Endothelial cell (in vitro differentiated cells): Measurements from ENCODE around the gene VSTM2L. TPM values are rescaled to one million over a fixed set of nuclear protein-coding genes. Genes with fewer than 3 reads are reported as not detected.

Experiments used
- DNase-seq: peaks from one replicate; pipeline ENCODE4 v3.0.0; 2021; ENCODE audit warnings: low spot score
- H3K27ac Mint-ChIP-seq: one replicate; pipeline ENCODE4 v1.8.0; 2021; ENCODE audit warnings: mixed read lengths, inconsistent platforms; ENCODE audit not compliant: unreplicated experiment
- H3K27me3 Mint-ChIP-seq: one replicate; pipeline ENCODE4 v1.8.0; 2021; ENCODE audit warnings: mild to moderate bottlenecking, moderate library complexity, mixed read lengths, inconsistent platforms; ENCODE audit not compliant: unreplicated experiment
- H3K36me3 Mint-ChIP-seq: one replicate; pipeline ENCODE4 v1.8.0; 2021; ENCODE audit warnings: mild to moderate bottlenecking, low read depth, mixed read lengths, inconsistent platforms; ENCODE audit not compliant: unreplicated experiment
- H3K4me1 Mint-ChIP-seq: one replicate; pipeline ENCODE4 v1.8.0; 2021; ENCODE audit warnings: mild to moderate bottlenecking, mixed read lengths, inconsistent platforms; ENCODE audit not compliant: unreplicated experiment
- H3K4me3 Mint-ChIP-seq: one replicate; pipeline ENCODE4 v1.8.0; 2021; ENCODE audit warnings: mild to moderate bottlenecking, mixed read lengths, inconsistent platforms; ENCODE audit not compliant: unreplicated experiment
- H3K9me3 Mint-ChIP-seq: one replicate; pipeline ENCODE4 v1.8.0; 2021; ENCODE audit warnings: mixed read lengths, inconsistent platforms; ENCODE audit not compliant: unreplicated experiment
- CTCF ChIP-seq: fragments of 200-600 bp; sonication (generic); IDR thresholded peaks from one replicate; pipeline ENCODE4 v1.5.0; 2021; ENCODE audit warnings: antibody characterized with exemption; ENCODE audit not compliant: unreplicated experiment
- total RNA-seq: library from RNA; stranded (reverse); fragmentation: NEBNext Ultra II Directional; extraction: Animal tissue kit (Norgen Biotek cat#: 25700); gene quantifications from one replicate; pipeline ENCODE4 v1.2.1, GENCODE V29; 2021; ENCODE audit not compliant: unreplicated experiment

The VSTM2L gene
- total RNA-seq, 1 donor from 2014 or later = 1.6 TPM

DNA sequence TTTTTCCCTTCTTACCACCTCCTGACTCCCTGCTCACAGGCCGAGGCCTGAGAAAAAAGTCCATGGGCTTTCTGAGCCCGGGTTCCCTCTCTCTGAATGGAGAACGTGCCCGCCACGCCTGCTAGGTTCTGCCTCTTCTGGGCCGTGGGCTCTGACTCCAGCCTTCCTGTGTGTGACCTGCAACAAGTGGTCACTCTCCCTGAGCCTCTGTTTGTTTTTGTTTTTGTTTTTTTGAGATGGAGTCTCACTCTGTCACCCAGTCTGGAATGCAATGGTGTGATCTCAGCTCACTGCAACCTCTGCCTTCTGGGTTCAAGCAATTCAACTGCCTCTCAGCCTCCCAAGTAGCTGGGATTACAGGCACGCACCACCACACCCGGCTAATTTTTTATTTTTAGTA is 17.9 kb upstream of the VSTM2L start:
- no peak for DNase-seq
- Mint-ChIP-seq H3K4me3 (no peak overlapping the region), H3K27me3 (peaks cover 6% of the 10 kb centered on the region), H3K9me3 (no peaks in the 10 kb centered on the region), H3K27ac (no peak overlapping the region), H3K36me3 (peaks cover 2% of the 10 kb centered on the region), H3K4me1 (peaks cover 2% of the 10 kb centered on the region)
- TF ChIP-seq CTCF = no peak

DNA sequence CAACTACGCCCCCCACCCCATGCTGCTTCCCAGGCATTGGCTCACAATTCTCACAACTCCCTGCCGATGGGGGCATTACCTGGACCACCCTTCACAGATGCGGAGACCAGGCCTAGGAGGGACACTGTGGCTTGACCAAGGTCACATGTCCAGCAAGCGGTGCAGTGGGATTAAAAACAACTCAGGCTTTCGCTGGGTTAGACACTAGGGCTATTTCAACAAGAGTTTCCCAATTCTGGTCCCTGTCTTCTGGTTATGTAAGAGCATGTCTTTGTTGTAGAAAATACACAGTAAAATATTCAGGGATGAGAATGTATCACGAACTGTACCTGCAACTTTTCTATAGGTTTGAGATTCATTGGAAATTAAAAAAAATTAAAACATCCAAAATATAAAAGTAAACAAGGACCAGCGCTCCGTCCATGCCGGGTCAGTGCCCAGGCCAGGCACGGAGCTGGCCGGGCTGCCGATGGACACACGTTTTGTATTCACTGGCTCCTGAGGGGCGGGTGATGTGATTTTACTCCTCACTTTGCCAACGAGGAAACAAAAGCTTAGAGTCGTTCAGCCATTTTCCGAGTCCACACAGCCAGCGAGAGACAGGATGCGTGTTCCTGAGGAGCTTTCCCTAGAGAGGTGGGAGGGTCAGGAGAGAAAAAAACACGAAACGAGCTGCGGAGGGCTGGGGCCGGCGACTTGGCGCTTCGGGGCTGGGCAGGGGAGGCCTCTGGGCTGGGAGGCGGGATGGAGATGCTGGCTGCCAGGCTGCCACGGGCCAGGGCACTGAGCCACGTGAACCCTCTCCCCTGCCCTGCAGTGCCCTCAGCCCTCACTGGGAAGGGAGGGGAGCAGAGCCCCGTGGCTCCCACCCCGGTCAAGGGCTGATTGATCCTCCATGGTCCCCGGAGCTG is 17.1 kb upstream of the VSTM2L start:
- Mint-ChIP-seq H3K4me1 (peaks cover 2% of the 10 kb centered on the region), H3K36me3 (peaks cover 3% of the 10 kb centered on the region), H3K27me3 (peaks cover 7% of the 10 kb centered on the region), H3K27ac (no peak overlapping the region), H3K4me3 (no peak overlapping the region), H3K9me3 (no peaks in the 10 kb centered on the region)
- TF ChIP-seq CTCF = no peak
- no peak for DNase-seq

DNA sequence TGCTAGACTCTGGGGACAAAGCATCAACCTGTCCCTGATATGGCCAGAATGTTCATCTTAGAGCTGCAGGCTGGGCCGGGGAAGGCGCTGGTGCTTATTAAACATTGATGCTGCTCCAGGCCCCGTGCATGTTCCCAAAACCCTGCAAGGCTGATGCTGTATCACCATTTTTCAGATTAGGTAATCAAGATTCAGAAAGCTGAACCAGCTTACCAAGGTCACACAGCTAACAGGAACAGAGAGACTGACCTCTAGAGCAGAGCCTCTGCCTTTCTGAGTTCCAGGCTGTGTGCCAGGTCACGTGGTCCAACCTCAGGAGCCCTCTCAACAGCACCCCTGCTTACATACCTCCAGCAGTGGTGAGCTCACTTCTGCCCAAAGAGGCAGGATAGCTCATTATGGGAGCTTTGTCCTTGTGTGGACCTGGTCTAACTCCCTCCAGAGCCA is 16.1 kb upstream of the VSTM2L start:
- DNase-seq = no peak
- Mint-ChIP-seq H3K4me1 (peaks cover 2% of the 10 kb centered on the region), H3K9me3 (no peaks in the 10 kb centered on the region), H3K27ac (no peak overlapping the region), H3K36me3 (peaks cover 3% of the 10 kb centered on the region), H3K27me3 (peaks cover 7% of the 10 kb centered on the region), H3K4me3 (no peak overlapping the region)
- no peak for TF ChIP-seq CTCF

GRCh38 chr20:37888641-37889040 is 14.3 kb upstream of the VSTM2L start:
- no peak for DNase-seq
- TF ChIP-seq CTCF = no peak
- Mint-ChIP-seq H3K4me3 (no peak overlapping the region), H3K36me3 (peaks cover 3% of the 10 kb centered on the region), H3K27ac (no peak overlapping the region), H3K27me3 (peaks cover 7% of the 10 kb centered on the region), H3K4me1 (peaks cover under 1% of the 10 kb centered on the region), H3K9me3 (no peaks in the 10 kb centered on the region)

- no peak overlapping the region for H3K27ac Mint-ChIP-seq
- H3K36me3 Mint-ChIP-seq = peaks cover 3% of the 10 kb centered on the region
- no peak for DNase-seq
- H3K4me3 Mint-ChIP-seq = no peak overlapping the region
- no peaks in the 10 kb centered on the region for H3K4me1 Mint-ChIP-seq
- peaks cover 7% of the 10 kb centered on the region for H3K27me3 Mint-ChIP-seq
- TF ChIP-seq CTCF = no peak
- H3K9me3 Mint-ChIP-seq = no peaks in the 10 kb centered on the region
These were observed 12.8 kb upstream of the VSTM2L start for GRCh38 chr20:37890108-37890507.
